Activated CD8-positive, alpha-beta memory T cell treated with anti-CD3 and anti-CD28 coated beads, Interleukin-2, amount 50 U/mL, for 24 hours (primary cell): ENCODE results near the gene AMFR.

Experiments
- DNase-seq: peaks from one replicate; pipeline ENCODE4 v3.0.0-alpha.2; 2020; ENCODE audit errors: extremely low read depth

Gene AMFR

DNA sequence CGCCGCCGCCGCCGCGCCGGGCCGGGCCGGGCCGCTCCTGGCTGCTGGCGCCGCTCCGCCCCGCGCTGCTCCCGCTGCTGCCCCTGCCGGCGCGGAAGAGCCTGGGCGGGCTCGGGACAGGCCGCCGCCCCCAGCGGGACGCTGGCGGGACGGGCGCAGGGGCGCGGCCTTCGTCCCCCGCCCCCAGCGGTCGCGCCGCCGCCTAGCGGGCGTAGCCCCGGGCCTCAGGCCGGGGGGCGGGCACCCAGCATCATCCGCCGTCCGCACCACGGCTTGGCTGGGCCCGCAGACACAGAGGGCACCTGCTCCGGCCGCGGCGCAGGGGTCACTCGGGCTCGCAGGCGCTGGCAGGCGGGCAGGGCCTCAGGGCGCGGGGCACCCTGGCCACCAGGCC lies at the start of gene AMFR:
Gene AMFR, minus strand, starts transcription at position 107 of the 394 bp plus-strand sequence. CDS start 218 bp downstream, outside the sequence.
- DNase-seq, result no peak

DNA sequence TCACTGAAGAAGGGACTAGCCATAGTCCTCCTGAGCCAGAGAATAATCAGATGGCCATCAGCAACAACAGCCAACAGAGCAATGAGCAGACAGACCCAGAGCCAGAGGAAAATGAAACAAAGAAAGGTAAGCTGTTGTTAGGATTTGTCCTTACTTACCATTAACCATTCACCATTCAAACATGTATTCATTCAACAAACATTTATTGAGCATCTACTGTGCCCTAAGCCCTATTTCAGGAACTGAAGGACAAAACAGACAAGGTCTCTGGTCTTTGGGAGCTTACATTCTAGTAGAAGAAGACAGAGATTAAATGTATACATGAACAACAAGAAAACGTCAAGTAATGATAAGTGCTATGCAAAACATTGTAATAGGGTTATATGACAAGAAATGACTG lies 45.3 kb upstream of the AMFR start:
- no peak for DNase-seq

DNA sequence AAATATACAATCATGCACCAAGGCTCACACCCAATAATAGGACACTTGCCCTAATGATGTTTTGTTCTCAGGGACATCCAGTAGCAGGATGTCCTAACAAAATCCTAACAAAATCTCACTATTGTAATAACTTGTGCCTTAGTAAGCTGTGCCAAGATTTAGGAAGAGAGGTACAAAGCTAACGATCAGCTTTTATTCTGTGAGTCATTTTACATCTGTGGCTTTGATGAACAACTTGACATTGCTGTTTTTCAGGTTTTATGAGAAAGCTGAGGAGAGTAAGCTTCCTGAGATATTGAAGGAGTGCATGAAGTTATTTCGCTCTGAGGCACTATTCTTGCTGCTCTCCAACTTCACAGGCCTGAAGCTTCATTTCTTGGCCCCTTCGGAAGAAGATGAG lies 44.9 kb upstream of the AMFR start:
- DNase-seq, result no peak

DNA sequence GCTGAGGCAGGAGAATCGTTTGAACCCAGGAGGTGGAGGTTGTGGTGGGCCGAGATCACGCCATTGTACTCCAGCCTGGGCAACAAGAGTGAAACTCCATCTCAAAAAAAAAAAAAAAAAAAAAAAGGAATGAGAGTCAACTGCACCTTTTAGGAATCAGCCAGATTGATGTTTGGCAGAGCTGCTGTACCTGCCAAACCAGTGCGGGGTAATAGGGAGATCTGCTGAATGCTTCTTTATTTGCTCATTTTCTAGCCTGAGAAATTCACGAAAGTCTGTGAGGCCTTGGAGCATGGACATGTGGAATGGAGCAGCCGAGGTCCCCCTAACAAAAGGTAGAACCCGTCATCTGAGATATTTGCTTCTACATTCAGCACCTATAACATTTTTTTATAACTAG lies 44.4 kb upstream of the AMFR start:
- no peak for DNase-seq

- DNase-seq, result no peak
These were observed 43.5 kb upstream of the AMFR start for GRCh38 chr16:56468800-56469199.

- DNase-seq, result no peak
These were observed 41.0 kb upstream of the AMFR start for GRCh38 chr16:56466344-56466743.

DNA sequence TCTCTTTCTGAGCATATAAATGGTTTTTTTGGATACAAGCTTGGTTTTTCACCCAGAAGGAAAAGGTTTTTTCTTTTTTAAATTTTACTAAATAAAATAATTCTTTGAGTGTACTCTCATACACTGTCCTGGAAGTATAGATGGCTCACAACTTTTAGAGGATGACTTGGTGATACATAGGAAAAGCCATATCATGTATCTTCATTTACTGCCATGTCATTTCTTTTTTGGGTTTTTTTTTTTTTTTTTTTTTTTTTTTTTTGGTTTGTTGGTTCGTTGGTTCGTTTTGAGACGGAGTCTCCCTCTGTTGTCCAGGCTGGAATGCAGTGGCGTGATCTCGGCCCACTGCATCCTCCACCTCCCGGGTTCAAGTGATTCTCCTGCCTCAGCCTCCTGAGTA lies 37.8 kb upstream of the AMFR start:
- DNase-seq, result no peak

GRCh38 chr16:56462064-56462796 lies 36.9 kb upstream of the AMFR start:
- DNase-seq, result no peak

DNA sequence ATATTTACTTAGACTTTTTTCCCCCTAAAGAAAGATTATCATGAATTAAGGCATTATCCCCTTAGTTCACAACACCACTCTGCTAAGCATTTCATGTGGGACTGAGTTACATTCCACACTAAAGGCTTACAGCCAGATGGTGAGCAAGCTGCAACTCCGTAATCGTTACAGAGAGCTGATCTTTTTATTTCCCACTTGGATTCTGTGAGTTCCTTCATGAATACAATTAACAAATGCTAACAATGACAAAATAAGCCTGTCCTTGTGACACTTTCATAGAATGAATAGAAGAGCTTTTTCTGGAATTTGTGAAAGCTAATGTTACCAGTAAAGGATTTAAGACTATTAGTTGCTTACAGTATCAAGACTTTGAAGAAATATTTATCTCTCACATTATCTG lies 34.8 kb upstream of the AMFR start:
- no peak for DNase-seq

DNA sequence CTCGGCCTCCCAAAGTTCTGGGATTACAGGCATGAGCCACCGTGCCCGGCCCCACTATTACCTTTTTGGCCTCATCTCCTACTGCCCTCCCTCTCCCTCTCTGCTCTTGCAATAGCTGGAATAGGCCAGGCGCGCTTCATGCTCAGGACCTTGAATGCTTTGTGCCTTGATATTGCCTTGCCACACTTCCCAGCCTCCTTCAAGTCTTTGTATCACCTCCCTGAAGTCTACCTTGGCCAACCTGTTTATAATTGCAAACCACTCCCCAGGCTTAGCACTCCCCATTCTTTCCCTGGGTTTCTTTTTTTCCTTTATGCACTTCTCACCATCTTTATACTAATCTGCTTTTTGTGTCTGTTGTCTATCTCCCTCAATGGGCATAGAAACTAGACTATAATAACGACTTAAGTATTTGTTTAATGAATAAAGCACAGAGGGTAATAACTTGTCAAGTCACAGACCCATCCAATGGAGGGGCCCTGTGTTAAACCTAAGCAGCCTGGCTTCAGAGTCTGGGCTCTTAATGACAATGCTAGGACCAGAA lies 32.7 kb upstream of the AMFR start:
- DNase-seq, result no peak

GRCh38 chr16:56451753-56452689 lies 26.7 kb upstream of the AMFR start:
- DNase-seq, result no peak

DNA sequence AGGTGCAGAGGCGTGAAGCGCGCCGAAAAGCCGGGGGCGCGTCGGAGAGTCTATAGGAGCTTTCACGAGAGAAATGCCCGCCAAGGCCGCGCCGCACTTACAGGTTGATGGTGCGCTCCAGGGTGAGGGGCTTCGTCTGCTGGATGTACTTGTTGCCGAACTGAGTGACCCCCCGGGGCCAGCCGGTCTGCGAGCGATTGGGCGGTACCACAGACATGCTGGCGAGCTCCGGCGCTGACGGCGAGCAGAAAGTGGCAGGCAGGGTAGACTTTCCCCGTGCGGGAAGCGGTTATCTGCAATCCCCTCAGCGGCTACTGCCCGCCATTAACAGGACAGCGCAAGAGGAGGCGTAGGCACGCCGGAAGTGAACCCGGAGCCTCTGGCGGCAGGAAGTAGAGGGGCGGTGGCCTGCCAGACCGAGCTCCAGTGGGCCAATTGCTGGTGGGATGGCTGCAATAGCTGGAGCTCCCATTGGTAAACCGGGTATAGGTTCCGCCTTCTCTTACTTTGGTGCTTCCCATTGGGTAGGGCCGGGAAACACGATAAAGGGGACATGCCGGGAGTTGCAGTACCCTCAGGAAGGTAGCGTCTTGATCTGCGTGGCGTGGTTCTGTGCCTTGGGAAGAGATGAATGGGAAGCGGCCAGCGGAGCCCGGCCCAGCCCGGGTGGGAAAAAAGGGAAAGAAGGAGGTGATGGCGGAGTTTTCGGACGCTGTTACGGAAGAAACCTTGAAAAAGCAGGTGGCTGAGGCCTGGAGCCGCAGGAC lies 25.8 kb upstream of the AMFR start, which contains the start of the genes NUDT21 and OGFOD1:
Gene NUDT21, minus strand, starts transcription at position 347 of the 767 bp plus-strand sequence. Its CDS starts 130 bp downstream, at position 217.
Gene OGFOD1, plus strand, starts transcription at position 569 of the 767 bp plus-strand sequence. Its CDS starts 59 bp downstream, at position 628.
- DNase-seq, result peak; percentile 84

DNA sequence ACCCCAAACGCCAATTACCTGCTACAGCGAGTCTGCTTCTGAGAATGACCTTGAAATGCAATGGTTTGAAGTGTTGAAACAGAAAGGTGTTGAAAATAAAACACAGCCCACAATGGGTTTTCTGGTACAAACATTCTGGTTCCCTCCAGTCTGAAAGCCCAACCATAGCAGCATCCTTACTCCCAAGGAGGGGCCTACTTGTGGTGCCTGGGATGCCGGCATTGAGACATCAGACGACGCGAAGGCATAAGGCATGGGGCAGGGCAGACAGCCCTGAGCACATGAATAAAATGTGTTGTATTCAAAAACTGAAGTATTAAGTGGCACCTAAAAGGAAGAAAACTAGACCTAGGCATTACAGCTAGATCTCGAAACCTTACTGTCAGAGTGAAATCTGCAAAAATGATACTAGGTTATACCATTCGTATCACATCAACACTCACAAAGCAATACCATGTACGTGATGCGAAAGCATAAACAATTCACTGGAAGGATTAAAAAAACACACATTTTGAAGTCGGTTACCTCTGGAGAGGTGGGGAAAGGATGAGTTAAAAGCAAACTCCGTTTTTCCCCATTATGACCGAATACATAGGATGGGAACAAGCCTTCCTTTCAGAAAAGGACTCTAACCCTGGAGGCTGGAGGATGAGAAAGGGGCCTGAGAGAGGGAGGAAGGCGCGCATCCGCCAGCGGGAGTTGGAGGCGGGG lies 25.1 kb upstream of the AMFR start:
- no peak for DNase-seq

DNA sequence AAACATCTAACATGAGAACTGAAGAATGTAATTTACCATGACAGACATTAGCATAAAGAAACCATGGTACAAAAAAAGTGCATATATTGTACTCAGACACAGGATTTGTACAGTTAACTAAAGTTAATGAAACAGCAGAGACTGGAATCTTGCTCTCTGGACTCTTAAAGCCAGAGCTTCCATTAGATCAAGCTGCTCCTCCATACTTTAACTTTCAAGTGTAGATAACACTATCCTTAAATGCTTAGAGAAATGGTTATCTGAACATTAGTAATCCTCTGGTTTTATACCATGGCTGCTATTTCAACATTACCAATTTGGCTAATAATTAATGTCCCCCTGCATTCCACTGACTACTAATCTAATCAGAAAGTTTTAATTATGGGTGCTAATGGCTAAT lies 22.7 kb upstream of the AMFR start:
- DNase-seq, result no peak

DNA sequence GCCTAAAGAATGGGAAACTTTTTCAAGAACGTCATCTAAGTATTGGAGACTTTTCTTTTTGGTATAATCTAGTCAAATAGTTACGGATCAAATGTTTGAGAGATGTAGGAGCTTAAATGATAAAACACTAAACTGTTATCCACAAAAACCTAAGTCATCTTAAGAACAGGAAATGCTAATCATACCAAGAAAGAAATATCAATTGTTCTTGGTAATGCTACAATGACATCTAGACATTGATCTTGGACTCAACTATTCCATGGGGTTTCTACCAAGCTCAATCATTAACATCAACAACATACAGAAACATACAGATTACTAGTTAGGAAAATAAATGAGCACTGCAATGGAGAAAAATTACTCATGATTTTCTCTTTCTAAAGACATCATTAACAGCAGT lies 21.9 kb upstream of the AMFR start:
- no peak for DNase-seq

GRCh38 chr16:56438038-56438437 lies 12.7 kb upstream of the AMFR start:
- no peak for DNase-seq

- DNase-seq, result no peak
These were observed 10.9 kb upstream of the AMFR start for GRCh38 chr16:56436258-56436657.

GRCh38 chr16:56428091-56428490 lies 2.7 kb upstream of the AMFR start:
- no peak for DNase-seq

DNA sequence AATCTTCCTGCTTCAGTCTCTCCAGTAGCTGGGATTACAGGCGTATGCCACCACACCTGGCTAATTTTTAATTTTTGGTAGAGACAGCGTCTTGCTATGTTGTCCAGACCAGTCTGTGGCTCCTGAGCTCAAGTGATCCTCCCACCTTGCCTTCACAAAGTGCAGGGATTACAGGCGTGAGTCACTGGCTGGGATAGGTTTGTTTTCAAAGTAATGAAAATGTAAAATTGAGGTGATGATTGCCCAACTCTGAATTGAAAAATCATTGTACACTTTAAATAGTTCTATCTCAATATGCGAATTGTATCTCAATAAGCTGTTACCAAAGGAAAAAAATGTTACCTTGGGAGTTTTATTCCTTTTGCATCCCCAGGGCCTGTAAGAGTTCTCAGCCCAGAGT lies 1.2 kb upstream of the AMFR start:
- no peak for DNase-seq

DNA sequence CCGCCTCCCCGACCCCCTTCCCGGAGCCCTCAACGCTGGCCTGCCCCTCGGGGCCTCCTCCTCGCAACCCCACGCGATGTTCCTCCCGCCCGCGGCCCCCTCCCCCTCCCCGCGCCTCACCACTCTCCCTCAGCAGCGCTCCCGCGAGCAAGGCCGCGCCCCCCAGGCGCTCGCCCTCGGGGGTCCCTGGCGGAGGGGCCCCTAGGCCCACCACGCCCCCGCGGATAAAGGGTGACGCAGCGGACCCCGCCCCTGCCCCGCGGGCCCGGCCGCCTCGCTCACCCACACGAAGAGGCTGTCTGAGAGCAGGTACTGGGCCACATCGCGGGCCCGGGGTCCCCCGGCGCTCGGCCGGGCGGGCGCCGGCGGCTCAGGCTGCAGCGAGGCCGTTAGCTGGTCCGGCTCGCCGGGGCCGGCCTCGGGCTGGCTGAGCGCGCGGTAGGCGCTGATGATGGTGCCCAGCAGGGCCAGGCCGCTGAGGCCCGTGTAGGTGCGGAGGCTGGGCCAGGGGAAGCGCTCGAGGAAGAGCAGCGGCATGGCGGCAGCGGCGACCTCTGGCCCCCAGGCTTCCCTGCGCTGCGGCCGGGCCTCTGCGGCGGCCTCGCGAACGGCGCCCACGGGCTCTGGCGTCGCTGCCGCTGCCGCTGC lies 430 bp downstream of the AMFR start:
- no peak for DNase-seq

DNA sequence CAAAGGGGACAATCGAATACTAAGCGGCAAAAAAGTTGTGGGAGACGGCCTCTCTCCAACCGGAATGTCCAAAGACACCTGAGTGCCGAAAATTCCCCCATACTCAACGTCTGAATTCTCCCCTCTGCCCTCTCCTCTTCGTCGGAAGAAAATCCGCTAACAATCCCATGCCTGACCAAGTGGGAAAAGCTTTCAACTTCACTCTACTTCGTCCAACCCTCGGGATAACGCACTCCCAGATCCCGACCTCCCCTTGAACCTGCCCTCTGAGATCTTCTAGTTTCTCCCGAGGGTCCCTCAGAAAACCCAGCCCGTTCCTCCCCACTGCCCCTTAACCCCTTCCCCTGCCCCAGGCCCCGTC lies 961 bp downstream of the AMFR start:
- DNase-seq, result no peak
